Measurements from ENCODE around the gene SSU72.

DNA sequence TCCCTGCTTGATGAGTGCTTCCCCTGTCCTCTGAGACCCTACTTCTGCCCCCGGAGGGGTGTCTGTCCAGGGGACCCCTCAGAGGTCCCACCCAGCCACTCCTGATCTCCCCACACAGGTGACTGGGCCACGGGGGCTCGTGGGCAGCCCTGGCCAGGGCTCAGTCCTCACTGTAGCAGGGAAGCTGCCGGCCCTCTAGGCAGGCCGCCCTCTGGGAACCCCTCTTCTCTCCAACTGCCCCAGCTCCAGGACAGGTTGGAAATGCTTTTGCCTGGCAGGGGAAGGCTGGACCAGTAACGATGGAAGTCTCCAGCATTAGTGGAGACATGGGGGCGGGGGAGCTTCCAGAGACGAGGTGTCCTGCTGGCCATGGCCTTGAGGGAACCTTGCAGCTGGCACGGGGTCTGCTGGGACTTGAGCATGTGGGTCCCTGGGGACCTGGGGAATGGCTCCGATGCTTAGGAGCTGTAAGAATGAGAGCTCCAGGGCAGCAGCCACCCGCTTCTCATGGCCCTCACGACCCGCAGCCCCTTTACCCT is 28.4 kb upstream of the SSU72 start:
- TF ChIP-seq, protein P1, sequence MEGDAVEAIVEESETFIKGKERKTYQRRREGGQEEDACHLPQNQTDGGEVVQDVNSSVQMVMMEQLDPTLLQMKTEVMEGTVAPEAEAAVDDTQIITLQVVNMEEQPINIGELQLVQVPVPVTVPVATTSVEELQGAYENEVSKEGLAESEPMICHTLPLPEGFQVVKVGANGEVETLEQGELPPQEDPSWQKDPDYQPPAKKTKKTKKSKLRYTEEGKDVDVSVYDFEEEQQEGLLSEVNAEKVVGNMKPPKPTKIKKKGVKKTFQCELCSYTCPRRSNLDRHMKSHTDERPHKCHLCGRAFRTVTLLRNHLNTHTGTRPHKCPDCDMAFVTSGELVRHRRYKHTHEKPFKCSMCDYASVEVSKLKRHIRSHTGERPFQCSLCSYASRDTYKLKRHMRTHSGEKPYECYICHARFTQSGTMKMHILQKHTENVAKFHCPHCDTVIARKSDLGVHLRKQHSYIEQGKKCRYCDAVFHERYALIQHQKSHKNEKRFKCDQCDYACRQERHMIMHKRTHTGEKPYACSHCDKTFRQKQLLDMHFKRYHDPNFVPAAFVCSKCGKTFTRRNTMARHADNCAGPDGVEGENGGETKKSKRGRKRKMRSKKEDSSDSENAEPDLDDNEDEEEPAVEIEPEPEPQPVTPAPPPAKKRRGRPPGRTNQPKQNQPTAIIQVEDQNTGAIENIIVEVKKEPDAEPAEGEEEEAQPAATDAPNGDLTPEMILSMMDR (IDR thresholded peaks at IDR 0.05): no peak
- TF ChIP-seq POLR2A (IDR thresholded peaks at IDR 0.05): no peak
